HepG2 (cell line): Measurements from ENCODE around the gene CRTC2. TPM values are rescaled to one million over a fixed set of nuclear protein-coding genes. Genes with fewer than 3 reads are reported as not detected.

ENCODE experiments used
- ATF2 ChIP-seq: sonication (generic); formaldehyde crosslinking; IDR thresholded peaks from 2 replicates; pipeline ENCODE4 v1.4.0; 2020; ENCODE audit warnings: missing genetic modification reagents
- CREB1 ChIP-seq, 2 experiments: fragments of 450-650 bp in 1 of 2; IDR thresholded peaks; 2 replicates each; pipeline ENCODE4 v1.6.1; 2016 to 2017; ENCODE audit warnings: control low read depth in 1 of 2, mild to moderate bottlenecking in 1 of 2, missing compliant biosample characterization in 1 of 2, missing genetic modification characterization in 1 of 2
- FOXK2 ChIP-seq: fragments of 450-650 bp; IDR thresholded peaks from 2 replicates; pipeline ENCODE4 v1.6.1; 2016
- GMEB1 ChIP-seq: sonication (generic); formaldehyde crosslinking; IDR thresholded peaks from 2 replicates; pipeline ENCODE4 v1.5.1; 2020; ENCODE audit warnings: missing genetic modification reagents, mild to moderate bottlenecking, borderline replicate concordance
- KDM2A ChIP-seq: sonication (generic); formaldehyde crosslinking; IDR thresholded peaks from 2 replicates; pipeline ENCODE4 v1.4.0; 2020; ENCODE audit warnings: low read depth, missing genetic modification reagents, borderline replicate concordance
- MBNL3 ChIP-seq: fragments of 250-450 bp; sonication (Bioruptor Pico); conservative IDR thresholded peaks from 2 replicates; pipeline ENCODE4 v1.8.0; 2022; ENCODE audit warnings: mild to moderate bottlenecking, inconsistent platforms
- MIER3 ChIP-seq: IDR thresholded peaks from 2 replicates; pipeline ENCODE4 v1.6.1; 2016; ENCODE audit warnings: missing compliant biosample characterization, borderline replicate concordance
- NR0B2 ChIP-seq: sonication (generic); formaldehyde crosslinking; IDR thresholded peaks from 2 replicates; pipeline ENCODE4 v1.4.0; 2020; ENCODE audit warnings: mild to moderate bottlenecking, missing genetic modification reagents
- STAT6 ChIP-seq: sonication (generic); formaldehyde crosslinking; IDR thresholded peaks from 2 replicates; pipeline ENCODE4 v1.4.0; 2020; ENCODE audit warnings: missing genetic modification reagents, mild to moderate bottlenecking, borderline replicate concordance
- TGIF2 ChIP-seq: IDR thresholded peaks from 2 replicates; pipeline ENCODE4 v1.6.1; 2016; ENCODE audit warnings: control low read depth, missing compliant biosample characterization
- ZGPAT ChIP-seq: IDR thresholded peaks from 2 replicates; pipeline ENCODE4 v1.6.1; 2016; ENCODE audit warnings: mild to moderate bottlenecking
- ZMYM4 ChIP-seq: sonication (generic); formaldehyde crosslinking; IDR thresholded peaks from 2 replicates; pipeline ENCODE4 v1.8.1; 2023; ENCODE audit warnings: mild to moderate bottlenecking, missing genetic modification reagents
- ZNF136 ChIP-seq: sonication (generic); formaldehyde crosslinking; IDR thresholded peaks from 2 replicates; pipeline ENCODE4 v1.8.1; 2022; ENCODE audit warnings: low read depth, mild to moderate bottlenecking, moderate library complexity, missing genetic modification reagents
- ZNF33A ChIP-seq: sonication (generic); formaldehyde crosslinking; IDR thresholded peaks from 2 replicates; pipeline ENCODE4 v1.5.1; 2020; ENCODE audit warnings: missing genetic modification reagents, mild to moderate bottlenecking, moderate library complexity, borderline replicate concordance
- ZNF547 ChIP-seq: sonication (generic); formaldehyde crosslinking; IDR thresholded peaks from 2 replicates; pipeline ENCODE4 v1.5.1; 2020; ENCODE audit warnings: mild to moderate bottlenecking, missing genetic modification reagents
- ZNF652 ChIP-seq: IDR thresholded peaks from 2 replicates; pipeline ENCODE4 v1.6.1; 2016; ENCODE audit warnings: low read depth, borderline replicate concordance
- polyA plus RNA-seq, 8 experiments: library from polyadenylated mRNA; depleted of rRNA in 3 of 8; stranded (reverse) in 7 of 8; unstranded in 1 of 8; fragments of >200 nt; fragmentation: Illumina TruSeq in 4 of 8; extraction: Trizol in 4 of 8; gene quantifications; 2 replicates each; pipeline versions ENCODE4 v1.2.1 to v1.2.3, GENCODE V29; 2011 to 2016; ENCODE audit warnings: low read depth in 4 of 8, missing spikeins in 1 of 8, mixed read lengths in 1 of 8; ENCODE audit not compliant: insufficient read depth in 1 of 8
- total RNA-seq, 5 experiments: library from RNA; depleted of rRNA; stranded (reverse); fragments of >200 nt; fragmentation: Illumina TruSeq; extraction: Trizol; gene quantifications; 2 replicates each; pipeline ENCODE4 v1.2.3, GENCODE V29; 2016; ENCODE audit warnings: low read depth in 1 of 5

The CRTC2 gene
- total and polyA plus RNA-seq, 2 of the 13 experiments (the other 11 are each of a cell fraction or from before 2014, with no cell fraction given): 6.1 to 26.7 TPM

GRCh38 chr1:153953859-153954365 is 4.5 kb downstream of the CRTC2 start (continued):
- TF ChIP-seq KDM2A (CRISPR knock-in tag) (peak; percentile 46; the same call in 1 of the 2 replicates), ATF2 (CRISPR knock-in tag) (peak; percentile 49; the same call in 1 of the 2 replicates), GMEB1 (CRISPR knock-in tag) (peak; percentile 39; the same call in 1 of the 2 replicates), ZNF652 (CRISPR knock-in tag) (no peak), FOXK2 (peak; percentile 86; the same call in 1 of the 2 replicates), MBNL3 (CRISPR knock-in tag) (no peak), CREB1 (IDR thresholded peaks at IDR 0.05) (peak; percentile 27; the same call in 1 of the 2 replicates), CREB1 (CRISPR knock-in tag; IDR thresholded peaks at IDR 0.05) (no peak; the same call in none of the 2 replicates), TGIF2 (CRISPR knock-in tag) (0 out of 2 replicates have a peak, but pooled peaks have one; percentile 28), ZNF136 (CRISPR knock-in tag) (no peak), STAT6 (CRISPR knock-in tag) (0 out of 2 replicates have a peak, but pooled peaks have one; percentile 48), ZMYM4 (peak; percentile 81; the same call in 1 of the 2 replicates), MIER3 (CRISPR knock-in tag) (peak; percentile 61; the same call in 1 of the 2 replicates), ZGPAT (peak; percentile 52), NR0B2 (CRISPR knock-in tag) (no peak), ZNF547 (CRISPR knock-in tag) (peak; percentile 31; the same call in 1 of the 2 replicates), ZNF33A (no peak)
